HepG2 (cell line): ENCODE data around the gene FEV. TPM values are rescaled to one million over a fixed set of nuclear protein-coding genes. Genes with fewer than 3 reads are reported as not detected.

ENCODE experiments used
- ATAD3A ChIP-seq: sonication (generic); formaldehyde crosslinking; IDR thresholded peaks from 2 replicates; pipeline ENCODE4 v1.4.0; 2020; ENCODE audit warnings: missing genetic modification reagents
- ATF4 ChIP-seq, 2 experiments: fragments of 450-650 bp in 1 of 2; sonication (generic) in 1 of 2; formaldehyde crosslinking; IDR thresholded peaks; 2 replicates each; pipeline versions ENCODE4 v1.5.0 to v1.8.0; 2020 to 2022; ENCODE audit warnings: mild to moderate bottlenecking in 1 of 2, missing genetic modification reagents in 1 of 2
- ATF5 ChIP-seq: sonication (generic); formaldehyde crosslinking; IDR thresholded peaks from 2 replicates; pipeline ENCODE4 v1.4.0; 2020; ENCODE audit warnings: mild to moderate bottlenecking, low read depth, missing genetic modification reagents
- ATF6 ChIP-seq: sonication (generic); formaldehyde crosslinking; conservative IDR thresholded peaks from 2 replicates; pipeline ENCODE4 v1.4.0; 2020; ENCODE audit warnings: missing genetic modification reagents
- RXRB ChIP-seq: IDR thresholded peaks from 2 replicates; pipeline ENCODE4 v1.6.1; 2016; ENCODE audit warnings: borderline replicate concordance, missing genetic modification reagents, missing compliant biosample characterization
- SOX13 ChIP-seq, 3 experiments: fragments of 450-650 bp in 1 of 3; sonication (generic) in 1 of 3; formaldehyde crosslinking in 1 of 3; IDR thresholded peaks in 2 of 3; conservative IDR thresholded peaks in 1 of 3; 2 replicates each; pipeline versions ENCODE4 v1.5.0 to v1.6.1; 2016 to 2020; ENCODE audit warnings: antibody characterized with exemption in 1 of 3, mild to moderate bottlenecking in 1 of 3, missing compliant biosample characterization in 1 of 3, missing genetic modification reagents in 1 of 3, moderate library complexity in 1 of 3
- STAG1 ChIP-seq: sonication (generic); formaldehyde crosslinking; IDR thresholded peaks from 2 replicates; pipeline ENCODE4 v1.4.0; 2020; ENCODE audit warnings: missing genetic modification reagents
- TRIM22 ChIP-seq: fragments of 450-650 bp; IDR thresholded peaks from 2 replicates; pipeline ENCODE4 v1.6.1; 2017
- ZNF263 ChIP-seq: sonication (generic); formaldehyde crosslinking; IDR thresholded peaks from 2 replicates; pipeline ENCODE4 v1.4.0; 2020; ENCODE audit warnings: missing genetic modification reagents
- ZNF318 ChIP-seq: sonication (generic); formaldehyde crosslinking; IDR thresholded peaks from 2 replicates; pipeline ENCODE4 v1.4.0; 2020; ENCODE audit warnings: mild to moderate bottlenecking, missing genetic modification reagents
- ZNF468 ChIP-seq: sonication (generic); formaldehyde crosslinking; IDR thresholded peaks from 2 replicates; pipeline ENCODE4 v1.8.0; 2022; ENCODE audit warnings: mild to moderate bottlenecking, moderate library complexity, missing genetic modification reagents
- ZSCAN20 ChIP-seq: sonication (generic); formaldehyde crosslinking; IDR thresholded peaks from 2 replicates; pipeline ENCODE4 v1.4.0; 2020; ENCODE audit warnings: missing genetic modification reagents, mild to moderate bottlenecking, borderline replicate concordance
- polyA plus RNA-seq, 8 experiments: library from polyadenylated mRNA; depleted of rRNA in 3 of 8; stranded (reverse) in 7 of 8; unstranded in 1 of 8; fragments of >200 nt; fragmentation: Illumina TruSeq in 4 of 8; extraction: Trizol in 4 of 8; gene quantifications; 2 replicates each; pipeline versions ENCODE4 v1.2.1 to v1.2.3, GENCODE V29; 2011 to 2016; ENCODE audit warnings: low read depth in 4 of 8, missing spikeins in 1 of 8, mixed read lengths in 1 of 8; ENCODE audit not compliant: insufficient read depth in 1 of 8
- total RNA-seq, 5 experiments: library from RNA; depleted of rRNA; stranded (reverse); fragments of >200 nt; fragmentation: Illumina TruSeq; extraction: Trizol; gene quantifications; 2 replicates each; pipeline ENCODE4 v1.2.3, GENCODE V29; 2016; ENCODE audit warnings: low read depth in 1 of 5

FEV gene
- total and polyA plus RNA-seq, 2 of the 13 experiments (the other 11 are each of a cell fraction or from before 2014, with no cell fraction given): not detected

- TF ChIP-seq TRIM22: no peak
- 0 out of 2 replicates have a peak, but pooled peaks have one; percentile 55 for TF ChIP-seq ZNF318 (CRISPR knock-in tag)
- peak; percentile 84 for TF ChIP-seq ZNF263 (CRISPR knock-in tag)
- TF ChIP-seq ZNF468 (CRISPR knock-in tag): no peak
- TF ChIP-seq ATF4 (CRISPR knock-in tag; IDR thresholded peaks at IDR 0.05): no peak
- no peak for TF ChIP-seq SOX13 (IDR thresholded peaks at IDR 0.05)
- TF ChIP-seq SOX13 (CRISPR knock-in tag; conservative IDR thresholded peaks at IDR 0.05 in 1 of 2, IDR thresholded peaks at IDR 0.05 in 1 of 2): no peak
- no peak for TF ChIP-seq ATAD3A (CRISPR knock-in tag)
- no peak for TF ChIP-seq RXRB
- TF ChIP-seq ATF6: no peak
- TF ChIP-seq ZSCAN20 (CRISPR knock-in tag): no peak
- TF ChIP-seq STAG1 (CRISPR knock-in tag): peak; percentile 76
- no peak for TF ChIP-seq ATF5
These were observed 25.3 kb upstream of the FEV start (continued) for GRCh38 chr2:219010162-219010756.
